Measurements from ENCODE around the gene UEVLD. TPM values are rescaled to one million over a fixed set of nuclear protein-coding genes. Genes with fewer than 3 reads are reported as not detected.

UEVLD gene
- total and polyA plus RNA-seq, 4 experiments from 2014 or later = 9.1 to 10.7 (median 10.4) TPM

DNA sequence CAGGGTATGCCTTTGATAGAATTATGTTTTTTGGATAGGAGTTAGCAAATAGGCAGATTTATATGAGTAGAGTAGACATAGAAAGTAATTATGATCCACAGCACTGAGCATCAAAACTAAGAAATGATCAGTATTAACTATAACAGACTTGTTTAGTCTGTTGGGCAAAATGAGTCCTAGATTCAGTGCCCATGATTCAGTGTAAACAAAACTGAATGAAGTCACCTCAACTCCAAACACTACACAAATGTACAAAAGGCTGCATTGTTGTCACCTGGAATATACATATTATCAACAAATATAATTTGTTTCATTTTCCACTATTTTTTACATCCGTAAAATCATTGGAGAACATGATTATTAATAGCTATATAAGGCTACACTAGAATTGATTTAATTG lies 6.7 kb downstream of the UEVLD start:
- Histone ChIP-seq H3K4me3 (ENCODE audit: low read length in 2 of 2) (no peak overlapping the region), H3K27ac (ENCODE audit: low read depth, low read length) (no peak overlapping the region), H3K4me1 (ENCODE audit: insufficient read depth, low read length) (peaks cover 28% of the 10 kb centered on the region), H3K36me3 (ENCODE audit: insufficient read depth, low read length) (no peaks in the 10 kb centered on the region), H3K9me3 (ENCODE audit: control insufficient read depth in 1 of 2, low read length in 2 of 2) (no peaks in the 10 kb centered on the region), H3K27me3 (ENCODE audit: insufficient read depth, low read length) (no peaks in the 10 kb centered on the region)
- no peak overlapping the region for H3K4me3 Mint-ChIP-seq
- intact Hi-C loops (cut with micrococcal nuclease) = no loop called here
- DNase-seq = no peak
- no peaks in the 10 kb centered on the region for H3K9me3 Mint-ChIP-seq
- ChIA-PET POLR2A (ENCODE audit: partially characterized antibody) (no interaction called here), CTCF (ENCODE audit: partially characterized antibody) (interaction anchor here (0.5 to 0.8 kb wide), 2 partner anchors 49 to 140 kb away, joined by 4 to 5 read pairs; no protein-coding TSS in a partner anchor)
- H3K4me1 Mint-ChIP-seq = peaks cover 12 to 25% (median 19%) of the 10 kb centered on the region in 4 donors
- no peaks in the 10 kb centered on the region for H3K27me3 Mint-ChIP-seq
- peaks cover 3 to 6% of the 10 kb centered on the region in 2 donors for H3K36me3 Mint-ChIP-seq
- H3K27ac Mint-ChIP-seq = peak overlapping the region in 5 of 7 donors; percentile 14 to 83 (median 48)

DNA sequence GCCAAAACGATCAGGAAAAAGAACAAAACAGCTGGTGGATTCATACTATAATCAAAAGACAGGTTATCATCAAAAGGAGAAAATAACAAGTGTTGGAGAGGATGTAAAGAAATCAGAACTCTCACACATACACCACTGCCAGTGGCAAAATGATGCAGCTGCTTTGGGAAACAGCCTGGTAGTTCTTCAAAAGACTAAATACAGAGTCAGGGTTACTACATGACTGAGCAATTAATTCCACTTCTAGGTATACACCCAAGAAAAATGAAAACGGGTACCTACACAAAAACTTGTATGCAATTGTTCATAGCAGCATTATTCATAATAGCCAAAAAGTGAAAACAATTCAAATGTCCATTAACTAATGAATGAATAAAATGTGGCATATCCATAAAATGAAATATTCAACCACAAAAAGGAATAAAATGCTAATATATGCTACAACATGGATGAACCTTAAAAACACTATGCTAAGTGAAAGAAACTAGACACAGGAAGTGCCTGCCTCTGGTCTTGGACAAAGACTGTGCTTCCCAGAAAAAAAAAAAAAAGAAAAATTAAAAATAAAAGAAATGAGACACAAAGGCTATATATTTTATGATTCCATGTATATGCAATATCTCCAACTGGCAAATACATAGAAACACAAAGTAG lies 8.3 kb downstream of the UEVLD start:
- H3K36me3 Mint-ChIP-seq = peaks cover 3 to 9% of the 10 kb centered on the region in 2 donors
- peak overlapping the region in 1 of 7 donors; percentile 75 for H3K27ac Mint-ChIP-seq
- H3K27ac ChIP-seq (ENCODE audit: low read depth, low read length) = no peak overlapping the region
- no peak overlapping the region for H3K4me3 Mint-ChIP-seq
- POLR2A ChIA-PET (ENCODE audit: partially characterized antibody) = interaction anchor here (2.2 kb wide), 1 partner anchor 54 kb away, joined by 10 read pairs; the partner anchor contains the start of gene SPTY2D1
- H3K36me3 ChIP-seq (ENCODE audit: insufficient read depth, low read length) = no peaks in the 10 kb centered on the region
- H3K4me3 ChIP-seq (ENCODE audit: low read length in 2 of 2) = no peak overlapping the region
- no peaks in the 10 kb centered on the region for H3K27me3 ChIP-seq (ENCODE audit: insufficient read depth, low read length)
- H3K4me1 ChIP-seq (ENCODE audit: insufficient read depth, low read length) = peaks cover 23% of the 10 kb centered on the region
- H3K4me1 Mint-ChIP-seq = peaks cover 15 to 32% (median 25%) of the 10 kb centered on the region in 4 donors
- DNase-seq = no peak
- H3K9me3 ChIP-seq (ENCODE audit: control insufficient read depth in 1 of 2, low read length in 2 of 2) = no peaks in the 10 kb centered on the region
- H3K27me3 Mint-ChIP-seq = no peaks in the 10 kb centered on the region
- CTCF ChIA-PET (ENCODE audit: partially characterized antibody) = interaction anchor here (1.3 to 2.9 kb wide), 6 partner anchors 16 to 184 kb away, joined by 4 to 13 read pairs (median 6); no protein-coding TSS in a partner anchor
- no peaks in the 10 kb centered on the region for H3K9me3 Mint-ChIP-seq
- intact Hi-C loops (cut with micrococcal nuclease) = no loop called here

GRCh38 chr11:18578975-18579598 lies 9.4 kb downstream of the UEVLD start:
- H3K4me3 ChIP-seq (ENCODE audit: low read length in 2 of 2) = peak overlapping the region in 1 of 2 donors; percentile 33
- no peaks in the 10 kb centered on the region for H3K9me3 ChIP-seq (ENCODE audit: control insufficient read depth in 1 of 2, low read length in 2 of 2)
- H3K36me3 ChIP-seq (ENCODE audit: insufficient read depth, low read length) = no peaks in the 10 kb centered on the region
- Mint-ChIP-seq H3K27me3 (no peaks in the 10 kb centered on the region), H3K4me3 (peak overlapping the region; percentile 66 to 88 (median 81)), H3K27ac (peak overlapping the region; percentile 82 to 94 (median 89)), H3K4me1 (peaks cover 17 to 38% (median 25%) of the 10 kb centered on the region in 4 donors), H3K36me3 (peaks cover 3 to 12% of the 10 kb centered on the region in 2 donors), H3K9me3 (no peaks in the 10 kb centered on the region)
- no peaks in the 10 kb centered on the region for H3K27me3 ChIP-seq (ENCODE audit: insufficient read depth, low read length)
- POLR2A ChIA-PET (ENCODE audit: partially characterized antibody) = interaction anchor here (1.0 to 2.3 kb wide), 4 partner anchors 8 to 55 kb away, joined by 3 to 10 read pairs (median 6); partner anchors contain the start of genes SPTY2D1 and TSG101
- no peak overlapping the region for H3K27ac ChIP-seq (ENCODE audit: low read depth, low read length)
- intact Hi-C loops (cut with micrococcal nuclease) = no loop called here
- CTCF ChIA-PET (ENCODE audit: partially characterized antibody) = interaction anchor here (1.0 to 2.9 kb wide), 10 partner anchors 11 to 185 kb away, joined by 3 to 13 read pairs (median 5); no protein-coding TSS in a partner anchor
- DNase-seq = peak in 3 of 5 donors; percentile 22 to 54 (median 27)
- peaks cover 23% of the 10 kb centered on the region for H3K4me1 ChIP-seq (ENCODE audit: insufficient read depth, low read length)

- Histone ChIP-seq H3K27me3 (ENCODE audit: insufficient read depth, low read length) (no peaks in the 10 kb centered on the region), H3K9me3 (ENCODE audit: control insufficient read depth in 1 of 2, low read length in 2 of 2) (no peaks in the 10 kb centered on the region), H3K27ac (ENCODE audit: low read depth, low read length) (no peak overlapping the region), H3K36me3 (ENCODE audit: insufficient read depth, low read length) (no peaks in the 10 kb centered on the region), H3K4me3 (ENCODE audit: low read length in 2 of 2) (no peak overlapping the region), H3K4me1 (ENCODE audit: insufficient read depth, low read length) (peaks cover 21% of the 10 kb centered on the region)
- intact Hi-C loops (cut with micrococcal nuclease) = no loop called here
- DNase-seq = no peak
- peak overlapping the region in 5 of 7 donors; percentile 7 to 74 (median 48) for H3K27ac Mint-ChIP-seq
- no peak overlapping the region for H3K4me3 Mint-ChIP-seq
- H3K9me3 Mint-ChIP-seq = no peaks in the 10 kb centered on the region
- CTCF ChIA-PET (ENCODE audit: partially characterized antibody) = no interaction called here
- POLR2A ChIA-PET (ENCODE audit: partially characterized antibody) = interaction anchor here (1.5 to 1.8 kb wide), 2 partner anchors 12 to 49 kb away, joined by 3 to 4 read pairs; partner anchors contain the start of gene TSG101
- peaks cover 15 to 34% (median 22%) of the 10 kb centered on the region in 4 donors for H3K4me1 Mint-ChIP-seq
- no peaks in the 10 kb centered on the region for H3K27me3 Mint-ChIP-seq
- H3K36me3 Mint-ChIP-seq = peaks cover 17 to 26% of the 10 kb centered on the region in 2 donors
Observed at GRCh38 chr11:18575361-18575760, 13.2 kb downstream of the UEVLD start.

GRCh38 chr11:18567081-18567480 lies 21.5 kb downstream of the UEVLD start:
- Histone ChIP-seq H3K4me3 (ENCODE audit: low read length in 2 of 2) (no peak overlapping the region), H3K27me3 (ENCODE audit: insufficient read depth, low read length) (no peaks in the 10 kb centered on the region), H3K9me3 (ENCODE audit: control insufficient read depth in 1 of 2, low read length in 2 of 2) (no peaks in the 10 kb centered on the region), H3K4me1 (ENCODE audit: insufficient read depth, low read length) (no peaks in the 10 kb centered on the region), H3K36me3 (ENCODE audit: insufficient read depth, low read length) (no peaks in the 10 kb centered on the region), H3K27ac (ENCODE audit: low read depth, low read length) (no peak overlapping the region)
- Mint-ChIP-seq H3K36me3 (peaks cover 26 to 40% of the 10 kb centered on the region in 2 donors), H3K9me3 (no peaks in the 10 kb centered on the region), H3K4me3 (no peak overlapping the region), H3K27me3 (no peaks in the 10 kb centered on the region), H3K4me1 (peaks cover 0 to 5% (median 0%) of the 10 kb centered on the region in 4 donors), H3K27ac (peak overlapping the region in 1 of 7 donors; percentile 14)
- DNase-seq = no peak
- POLR2A ChIA-PET (ENCODE audit: partially characterized antibody) = no interaction called here
- intact Hi-C loops (cut with micrococcal nuclease) = no loop called here
- CTCF ChIA-PET (ENCODE audit: partially characterized antibody) = interaction anchor here (2.2 kb wide), 1 partner anchor 11 kb away, joined by 6 read pairs; no protein-coding TSS in a partner anchor

DNA sequence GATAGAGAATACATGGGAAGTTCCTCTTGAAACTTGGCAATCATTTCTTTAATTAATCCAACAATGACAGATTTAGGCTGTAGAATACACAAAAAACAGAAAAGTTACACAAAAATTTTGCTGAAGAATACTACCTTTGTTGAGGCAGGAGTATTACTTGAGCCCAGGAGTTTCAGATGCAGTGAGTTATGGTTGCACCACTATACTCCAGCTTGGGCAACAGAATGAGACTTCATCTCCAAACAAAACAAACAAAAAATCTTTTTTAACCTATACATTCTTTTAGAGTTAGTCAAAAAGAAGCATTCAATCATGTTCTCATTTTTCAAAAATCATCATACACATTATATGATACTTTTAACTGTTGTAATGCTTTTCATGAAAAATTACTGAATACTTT lies 22.1 kb downstream of the UEVLD start:
- ChIA-PET POLR2A (ENCODE audit: partially characterized antibody) (no interaction called here), CTCF (ENCODE audit: partially characterized antibody) (no interaction called here)
- no peak overlapping the region for H3K27ac ChIP-seq (ENCODE audit: low read depth, low read length)
- DNase-seq = no peak
- no peaks in the 10 kb centered on the region for H3K9me3 ChIP-seq (ENCODE audit: control insufficient read depth in 1 of 2, low read length in 2 of 2)
- Mint-ChIP-seq H3K27ac (peak overlapping the region in 1 of 7 donors; percentile 4), H3K27me3 (no peaks in the 10 kb centered on the region), H3K36me3 (peaks cover 22 to 36% of the 10 kb centered on the region in 2 donors), H3K4me3 (no peak overlapping the region), H3K4me1 (peaks cover 0 to 3% (median 0%) of the 10 kb centered on the region in 4 donors), H3K9me3 (no peaks in the 10 kb centered on the region)
- intact Hi-C loops (cut with micrococcal nuclease) = no loop called here
- no peaks in the 10 kb centered on the region for H3K4me1 ChIP-seq (ENCODE audit: insufficient read depth, low read length)
- no peak overlapping the region for H3K4me3 ChIP-seq (ENCODE audit: low read length in 2 of 2)
- H3K36me3 ChIP-seq (ENCODE audit: insufficient read depth, low read length) = no peaks in the 10 kb centered on the region
- H3K27me3 ChIP-seq (ENCODE audit: insufficient read depth, low read length) = no peaks in the 10 kb centered on the region

- peak overlapping the region in 3 of 7 donors; percentile 6 to 73 (median 17) for H3K27ac Mint-ChIP-seq
- peaks cover 21 to 32% of the 10 kb centered on the region in 2 donors for H3K36me3 Mint-ChIP-seq
- CTCF ChIA-PET (ENCODE audit: partially characterized antibody) = interaction anchor here (0.7 to 1.8 kb wide), 4 partner anchors 11 to 112 kb away, joined by 3 to 7 read pairs (median 3); partner anchors contain the start of gene TSG101
Observed at GRCh38 chr11:18564149-18564548, 24.4 kb downstream of the UEVLD start.

More at GRCh38 chr11:18564149-18564548, 24.4 kb downstream of the UEVLD start:
- Histone ChIP-seq H3K27me3 (ENCODE audit: insufficient read depth, low read length) (no peaks in the 10 kb centered on the region), H3K4me3 (ENCODE audit: low read length in 2 of 2) (no peak overlapping the region), H3K27ac (ENCODE audit: low read depth, low read length) (no peak overlapping the region), H3K36me3 (ENCODE audit: insufficient read depth, low read length) (no peaks in the 10 kb centered on the region), H3K9me3 (ENCODE audit: control insufficient read depth in 1 of 2, low read length in 2 of 2) (no peaks in the 10 kb centered on the region), H3K4me1 (ENCODE audit: insufficient read depth, low read length) (no peaks in the 10 kb centered on the region)
- no peak for DNase-seq
- no peaks in the 10 kb centered on the region for H3K9me3 Mint-ChIP-seq
- H3K4me1 Mint-ChIP-seq = no peaks in the 10 kb centered on the region
- POLR2A ChIA-PET (ENCODE audit: partially characterized antibody) = interaction anchor here (0.7 kb wide), 1 partner anchor 14 kb away, joined by 3 read pairs; no protein-coding TSS in a partner anchor
- H3K4me3 Mint-ChIP-seq = no peak overlapping the region
- intact Hi-C loops (cut with micrococcal nuclease) = no loop called here
- no peaks in the 10 kb centered on the region for H3K27me3 Mint-ChIP-seq
